AG09309 (cell line): Measurements from ENCODE around the gene RBM38.

Source experiments
- DNase-seq: peaks from one replicate; pipeline ENCODE4 v3.0.0-alpha.2; 2010; ENCODE audit warnings: low read depth
- H3K4me3 ChIP-seq: 2 replicates; pipeline ENCODE4 v1.5.1; 2011; ENCODE audit warnings: mild to moderate bottlenecking, low read depth, low read length, moderate library complexity; ENCODE audit not compliant: control insufficient read depth
- TF ChIP-seq, protein P1 (sequence below): IDR thresholded peaks from 2 replicates; pipeline ENCODE4 v1.5.1; 2011; ENCODE audit warnings: mild to moderate bottlenecking, low read depth, low read length, inconsistent platforms; ENCODE audit not compliant: insufficient read depth, control insufficient read depth; ENCODE audit errors: missing control alignments

The RBM38 gene

DNA sequence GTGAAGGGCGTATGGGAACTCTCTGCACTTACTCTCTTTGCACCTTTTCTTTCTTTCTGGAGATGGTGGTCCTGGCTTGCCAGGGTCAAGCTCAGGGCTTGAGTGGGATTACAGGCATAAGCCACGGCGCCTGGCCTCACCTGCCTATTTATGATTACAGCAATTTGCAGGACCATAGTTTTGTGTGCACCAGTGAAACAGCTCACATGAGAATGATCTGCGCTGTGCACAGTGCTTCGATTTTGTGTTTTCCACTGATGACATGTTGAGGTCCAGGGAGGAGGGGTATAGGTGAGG, 40.3 kb downstream of the RBM38 start:
- TF ChIP-seq, protein P1, sequence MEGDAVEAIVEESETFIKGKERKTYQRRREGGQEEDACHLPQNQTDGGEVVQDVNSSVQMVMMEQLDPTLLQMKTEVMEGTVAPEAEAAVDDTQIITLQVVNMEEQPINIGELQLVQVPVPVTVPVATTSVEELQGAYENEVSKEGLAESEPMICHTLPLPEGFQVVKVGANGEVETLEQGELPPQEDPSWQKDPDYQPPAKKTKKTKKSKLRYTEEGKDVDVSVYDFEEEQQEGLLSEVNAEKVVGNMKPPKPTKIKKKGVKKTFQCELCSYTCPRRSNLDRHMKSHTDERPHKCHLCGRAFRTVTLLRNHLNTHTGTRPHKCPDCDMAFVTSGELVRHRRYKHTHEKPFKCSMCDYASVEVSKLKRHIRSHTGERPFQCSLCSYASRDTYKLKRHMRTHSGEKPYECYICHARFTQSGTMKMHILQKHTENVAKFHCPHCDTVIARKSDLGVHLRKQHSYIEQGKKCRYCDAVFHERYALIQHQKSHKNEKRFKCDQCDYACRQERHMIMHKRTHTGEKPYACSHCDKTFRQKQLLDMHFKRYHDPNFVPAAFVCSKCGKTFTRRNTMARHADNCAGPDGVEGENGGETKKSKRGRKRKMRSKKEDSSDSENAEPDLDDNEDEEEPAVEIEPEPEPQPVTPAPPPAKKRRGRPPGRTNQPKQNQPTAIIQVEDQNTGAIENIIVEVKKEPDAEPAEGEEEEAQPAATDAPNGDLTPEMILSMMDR = no peak
- DNase-seq = no peak
- H3K4me3 ChIP-seq = no peak overlapping the region

DNA sequence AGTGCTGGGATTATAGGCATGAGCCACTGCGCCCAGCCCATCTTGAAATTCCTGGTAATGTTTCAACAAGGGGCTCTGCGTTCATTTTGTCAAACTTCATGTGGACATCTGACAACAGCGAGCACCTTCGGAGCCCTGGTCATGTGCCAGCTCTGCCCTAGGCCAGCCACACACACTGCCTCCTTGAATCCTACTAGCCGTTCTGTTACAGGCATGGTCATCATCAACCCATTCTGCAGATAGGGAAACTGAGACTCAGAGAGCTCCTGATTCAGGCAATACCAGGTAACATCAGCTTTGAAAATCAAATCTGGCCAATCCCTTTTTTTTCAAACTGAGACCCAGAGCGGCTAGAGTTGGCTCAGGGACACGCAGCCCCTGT, 41.3 kb downstream of the RBM38 start:
- TF ChIP-seq, protein P1 = no peak
- no peak for DNase-seq
- no peak overlapping the region for H3K4me3 ChIP-seq

DNA sequence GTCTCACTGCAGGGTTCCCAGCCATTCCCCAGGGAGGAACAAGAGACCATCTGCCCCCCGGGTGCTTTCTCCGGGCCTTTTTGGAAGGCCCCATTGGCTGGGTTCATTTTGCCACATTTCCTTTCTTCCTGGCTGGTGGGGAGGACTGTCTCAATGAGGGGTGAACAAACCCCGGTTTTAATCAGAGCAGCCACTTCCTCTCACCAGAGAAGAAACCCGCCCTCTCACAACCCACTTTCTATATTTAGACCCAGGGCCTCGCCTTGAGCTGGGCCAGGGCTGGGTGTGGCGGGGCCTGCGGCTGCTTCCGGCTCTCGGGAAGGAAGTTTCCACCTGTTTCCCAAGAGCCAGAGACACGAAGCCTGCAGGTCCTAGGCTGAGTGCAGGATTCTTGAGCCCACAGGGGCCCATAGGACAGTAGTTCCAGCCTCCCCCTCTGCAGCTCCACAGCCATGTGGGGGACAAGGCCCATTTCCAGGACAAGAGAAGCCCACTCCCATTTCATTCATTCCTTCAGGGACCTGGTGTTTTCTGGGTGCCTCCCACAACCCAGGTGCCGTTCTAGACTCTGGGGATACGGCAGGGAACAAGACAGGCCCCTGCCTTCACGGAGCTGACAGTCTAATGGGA, 41.8 kb downstream of the RBM38 start:
- H3K4me3 ChIP-seq = no peak overlapping the region
- TF ChIP-seq, protein P1 = no peak
- no peak for DNase-seq

DNA sequence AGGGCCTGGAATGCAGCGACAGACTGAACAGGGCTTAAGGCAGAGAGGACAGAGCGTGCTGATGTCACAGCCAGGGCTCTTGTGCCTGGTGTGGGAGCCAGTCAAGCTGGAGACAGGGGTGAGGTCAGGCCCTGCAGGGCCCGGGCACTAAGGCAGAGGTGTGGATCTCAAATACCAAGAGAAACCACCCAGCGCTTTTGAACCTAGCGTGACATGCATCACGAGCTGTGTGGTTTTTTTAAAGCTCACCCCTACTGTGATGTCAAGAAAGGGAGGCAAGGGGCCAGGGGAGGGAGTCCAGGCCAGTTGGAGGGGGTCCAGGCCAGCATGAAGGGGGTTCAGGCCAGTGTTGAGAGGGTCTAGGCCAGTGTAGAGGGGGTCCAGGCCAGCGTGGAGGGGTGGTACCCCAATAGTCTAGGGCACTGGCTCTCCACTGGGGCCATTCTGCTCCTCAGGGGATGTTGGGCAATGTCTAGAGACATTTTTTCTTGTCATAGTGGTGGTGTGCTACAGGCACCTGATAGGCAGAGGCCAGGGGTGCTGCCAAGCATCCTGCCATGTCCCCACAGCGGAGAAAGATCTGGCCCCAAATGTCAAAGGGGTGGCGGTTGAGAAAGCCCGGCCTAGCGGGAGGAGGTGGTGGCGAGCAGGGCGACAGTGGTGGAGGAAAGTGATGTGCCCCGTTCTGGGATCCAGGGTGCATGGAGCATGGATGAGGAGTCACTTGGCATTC, 42.6 kb downstream of the RBM38 start:
- no peak overlapping the region for H3K4me3 ChIP-seq
- TF ChIP-seq, protein P1 = no peak
- DNase-seq = no peak

DNA sequence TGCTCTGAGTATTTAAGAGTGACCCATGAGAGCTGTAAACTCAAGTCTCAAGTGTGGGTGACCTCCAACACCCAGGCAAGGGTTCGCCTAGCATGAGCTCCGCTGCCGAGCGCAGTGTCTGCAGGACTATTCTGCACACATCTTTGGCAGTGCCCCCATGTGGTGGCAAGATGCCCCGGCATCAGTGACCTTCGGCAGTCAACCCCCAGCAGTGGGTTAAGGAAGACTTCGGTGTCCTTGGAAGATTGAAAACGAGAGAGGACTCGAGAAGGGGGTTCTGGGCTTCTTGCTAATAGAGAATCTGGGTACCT, 43.1 kb downstream of the RBM38 start:
- H3K4me3 ChIP-seq = no peak overlapping the region
- TF ChIP-seq, protein P1 = no peak
- no peak for DNase-seq

DNA sequence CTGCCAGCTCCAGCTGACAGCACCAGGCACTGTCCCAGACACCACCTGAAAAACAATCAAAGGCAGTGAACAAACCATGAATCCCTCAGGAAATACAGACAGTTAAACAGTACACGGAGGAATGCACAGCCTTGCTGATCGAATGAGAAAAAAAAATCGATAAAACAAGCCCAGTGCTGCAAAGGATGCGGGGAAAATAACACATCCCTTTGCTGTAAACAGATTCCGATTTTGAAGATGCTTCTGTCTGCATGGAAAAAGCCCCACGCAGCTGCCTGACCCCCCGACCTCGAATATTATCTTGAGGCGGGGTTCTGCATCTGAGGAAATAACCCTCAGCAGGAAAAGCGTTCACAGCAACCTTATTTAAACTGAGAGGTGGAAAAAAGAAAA, 43.9 kb downstream of the RBM38 start:
- H3K4me3 ChIP-seq = no peak overlapping the region
- TF ChIP-seq, protein P1 = no peak

More for the DNA sequence above, 43.9 kb downstream of the RBM38 start:
- DNase-seq = no peak
